DOHH2 (cell line): ENCODE data around the gene LGALS9.

Experiments used
- H3F3A ChIP-seq: fragments of 200-600 bp; sonication (generic), shearing (Covaris generic); 2 replicates; pipeline ENCODE4 v1.6.0; 2016; ENCODE audit warnings: antibody characterized with exemption, mild to moderate bottlenecking; ENCODE audit not compliant: control insufficient read depth, insufficient read depth
- H3K27ac ChIP-seq: fragments of 200-600 bp; sonication (generic); 2 replicates; pipeline ENCODE4 v1.5.1; 2014; ENCODE audit warnings: low read depth, mild to moderate bottlenecking, low read length, moderate library complexity
- H3K27me3 ChIP-seq: fragments of 200-600 bp; sonication (generic); 2 replicates; pipeline ENCODE4 v1.6.1; 2014; ENCODE audit warnings: mild to moderate bottlenecking, low read length, mixed read lengths; ENCODE audit not compliant: control insufficient read depth
- H3K36me3 ChIP-seq: fragments of 200-600 bp; sonication (generic); 2 replicates; pipeline ENCODE4 v1.6.1; 2014; ENCODE audit warnings: mild to moderate bottlenecking, low read length, moderate library complexity, mixed read lengths; ENCODE audit not compliant: control insufficient read depth
- H3K4me1 ChIP-seq: fragments of 200-600 bp; sonication (generic); 2 replicates; pipeline ENCODE4 v1.6.1; 2014; ENCODE audit warnings: mild to moderate bottlenecking, low read length, mixed read lengths; ENCODE audit not compliant: control insufficient read depth
- H3K4me2 ChIP-seq: fragments of 200-600 bp; sonication (generic); 2 replicates; pipeline ENCODE4 v1.6.0; 2014; ENCODE audit warnings: mild to moderate bottlenecking, low read length, moderate library complexity
- H3K4me3 ChIP-seq: fragments of 200-600 bp; sonication (generic); 2 replicates; pipeline ENCODE4 v1.5.1; 2014; ENCODE audit warnings: mild to moderate bottlenecking, low read length, mixed read lengths
- H3K79me2 ChIP-seq: fragments of 200-600 bp; sonication (generic); 2 replicates; pipeline ENCODE4 v1.6.1; 2014; ENCODE audit warnings: mild to moderate bottlenecking, low read length, mixed read lengths; ENCODE audit not compliant: control insufficient read depth
- H3K9me2 ChIP-seq: fragments of 200-600 bp; sonication (generic); replicated peaks from 2 replicates; pipeline ENCODE4 v1.6.1; 2014; ENCODE audit warnings: mild to moderate bottlenecking, low read length, mixed read lengths; ENCODE audit not compliant: control insufficient read depth
- H3K9me3 ChIP-seq: fragments of 200-600 bp; sonication (generic); 2 replicates; pipeline ENCODE4 v1.6.1; 2014; ENCODE audit warnings: antibody characterized with exemption, low read length, mixed read lengths; ENCODE audit not compliant: control insufficient read depth, insufficient read depth
- H4K20me1 ChIP-seq: fragments of 200-600 bp; sonication (generic); 2 replicates; pipeline ENCODE4 v1.6.0; 2014; ENCODE audit warnings: low read depth, mild to moderate bottlenecking, antibody characterized with exemption, low read length, moderate library complexity; ENCODE audit not compliant: control insufficient read depth, insufficient read depth
- EZH2phosphoT487 ChIP-seq: fragments of 200-600 bp; sonication (generic); IDR thresholded peaks from 2 replicates; pipeline ENCODE4 v1.6.1; 2017; ENCODE audit warnings: borderline replicate concordance, mild to moderate bottlenecking, antibody characterized with exemption, low read length, moderate library complexity, mixed read lengths
- TF ChIP-seq, protein P1 (sequence below): fragments of 200-600 bp; sonication (generic); IDR thresholded peaks from one replicate; pipeline ENCODE4 v1.5.1; 2014; ENCODE audit warnings: antibody characterized with exemption, mild to moderate bottlenecking, low read depth, low read length; ENCODE audit not compliant: poor library complexity, severe bottlenecking

Gene LGALS9

GRCh38 chr17:27601069-27601974 is 29.7 kb upstream of the LGALS9 start:
- H3K27ac ChIP-seq, result no peak overlapping the region
- H3K79me2 ChIP-seq, result no peaks in the 10 kb centered on the region
- no peaks in the 10 kb centered on the region for H3K4me1 ChIP-seq
- H3K4me3 ChIP-seq, result no peak overlapping the region
- no peaks in the 10 kb centered on the region for H4K20me1 ChIP-seq
- TF ChIP-seq, protein P1, sequence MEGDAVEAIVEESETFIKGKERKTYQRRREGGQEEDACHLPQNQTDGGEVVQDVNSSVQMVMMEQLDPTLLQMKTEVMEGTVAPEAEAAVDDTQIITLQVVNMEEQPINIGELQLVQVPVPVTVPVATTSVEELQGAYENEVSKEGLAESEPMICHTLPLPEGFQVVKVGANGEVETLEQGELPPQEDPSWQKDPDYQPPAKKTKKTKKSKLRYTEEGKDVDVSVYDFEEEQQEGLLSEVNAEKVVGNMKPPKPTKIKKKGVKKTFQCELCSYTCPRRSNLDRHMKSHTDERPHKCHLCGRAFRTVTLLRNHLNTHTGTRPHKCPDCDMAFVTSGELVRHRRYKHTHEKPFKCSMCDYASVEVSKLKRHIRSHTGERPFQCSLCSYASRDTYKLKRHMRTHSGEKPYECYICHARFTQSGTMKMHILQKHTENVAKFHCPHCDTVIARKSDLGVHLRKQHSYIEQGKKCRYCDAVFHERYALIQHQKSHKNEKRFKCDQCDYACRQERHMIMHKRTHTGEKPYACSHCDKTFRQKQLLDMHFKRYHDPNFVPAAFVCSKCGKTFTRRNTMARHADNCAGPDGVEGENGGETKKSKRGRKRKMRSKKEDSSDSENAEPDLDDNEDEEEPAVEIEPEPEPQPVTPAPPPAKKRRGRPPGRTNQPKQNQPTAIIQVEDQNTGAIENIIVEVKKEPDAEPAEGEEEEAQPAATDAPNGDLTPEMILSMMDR, result peak; percentile 91
- TF ChIP-seq EZH2phosphoT487, result no peak
- no peak overlapping the region for H3K4me2 ChIP-seq
- H3K36me3 ChIP-seq, result no peaks in the 10 kb centered on the region
- H3F3A ChIP-seq, result no peaks in the 10 kb centered on the region
- no peaks in the 10 kb centered on the region for H3K9me2 ChIP-seq
- H3K27me3 ChIP-seq, result peaks cover 12% of the 10 kb centered on the region; the same call in 1 of the 2 replicates
- H3K9me3 ChIP-seq, result no peaks in the 10 kb centered on the region

DNA sequence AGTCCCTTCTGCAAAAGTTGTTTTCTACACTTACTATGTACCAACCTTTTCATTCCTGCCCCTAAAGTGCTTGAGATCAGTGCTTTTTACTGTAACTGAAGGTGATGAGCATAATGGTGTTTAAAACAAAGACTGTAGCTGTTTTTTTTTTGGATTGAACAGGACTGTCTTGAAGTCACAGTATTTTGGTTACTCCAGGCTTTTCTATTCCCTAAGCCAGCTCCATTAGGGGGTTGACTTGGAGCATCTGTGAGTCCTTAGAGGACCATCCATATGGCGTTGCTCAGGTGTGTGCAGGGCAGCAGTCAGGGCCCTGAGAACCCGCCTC is 29.0 kb upstream of the LGALS9 start:
- Histone ChIP-seq H3K9me3 (no peaks in the 10 kb centered on the region), H3K79me2 (no peaks in the 10 kb centered on the region), H3F3A (no peaks in the 10 kb centered on the region), H3K9me2 (no peaks in the 10 kb centered on the region), H3K4me3 (no peak overlapping the region), H3K4me1 (no peaks in the 10 kb centered on the region), H3K27me3 (peaks cover 12% of the 10 kb centered on the region; the same call in 1 of the 2 replicates), H3K4me2 (no peak overlapping the region), H3K27ac (no peak overlapping the region), H3K36me3 (no peaks in the 10 kb centered on the region), H4K20me1 (no peaks in the 10 kb centered on the region)
- TF ChIP-seq, protein P1, result no peak
- TF ChIP-seq EZH2phosphoT487, result no peak

GRCh38 chr17:27602721-27603420 is 28.1 kb upstream of the LGALS9 start:
- H3K36me3 ChIP-seq, result no peaks in the 10 kb centered on the region
- peaks cover 12% of the 10 kb centered on the region; the same call in 1 of the 2 replicates for H3K27me3 ChIP-seq
- H3K4me1 ChIP-seq, result no peaks in the 10 kb centered on the region
- H3K9me2 ChIP-seq, result no peaks in the 10 kb centered on the region
- TF ChIP-seq, protein P1, result peak; percentile 96
- no peak for TF ChIP-seq EZH2phosphoT487
- no peaks in the 10 kb centered on the region for H3F3A ChIP-seq
- no peaks in the 10 kb centered on the region for H3K79me2 ChIP-seq
- no peak overlapping the region for H3K4me2 ChIP-seq
- H4K20me1 ChIP-seq, result no peaks in the 10 kb centered on the region
- no peaks in the 10 kb centered on the region for H3K9me3 ChIP-seq
- H3K27ac ChIP-seq, result no peak overlapping the region
- no peak overlapping the region for H3K4me3 ChIP-seq
